HEK293 (cell line): ENCODE measurements around the gene HIP1.

Experiments used
- CTCF ChIA-PET: fragments of 350-600 bp; formaldehyde crosslinking; extraction: SDS; loops from one replicate; lab custom pipeline; 2021; ENCODE audit warnings: antibody characterized with exemption; lab: Yijun Ruan, JAX
- POLR2A ChIA-PET: fragments of 300-600 bp; formaldehyde crosslinking; extraction: SDS; loops from one replicate; lab custom pipeline; 2020; ENCODE audit warnings: antibody characterized with exemption, inconsistent platforms; lab: Yijun Ruan, JAX
- H3K27ac ChIP-seq: fragments of 200-500 bp; sonication (Bioruptor generic); 2 replicates; pipeline ENCODE4 v1.5.1; 2014; ENCODE audit warnings: low read depth, low read length, control low read depth, inconsistent platforms; ENCODE audit errors: extremely low read depth
- H3K36me3 ChIP-seq, 2 experiments: fragments of 200-500 bp in 1 of 2; sonication (Bioruptor generic) in 1 of 2; 1 replicate in 1 of 2; 2 replicates in 1 of 2; pipeline ENCODE4 v1.5.1; 2014 to 2017; ENCODE audit warnings: inconsistent platforms in 2 of 2, low read length in 2 of 2; ENCODE audit not compliant: control insufficient read depth in 2 of 2, insufficient read depth in 1 of 2
- H3K4me1 ChIP-seq: fragments of 200-500 bp; sonication (Bioruptor generic); 2 replicates; pipeline ENCODE4 v1.5.1; 2014; ENCODE audit warnings: mild to moderate bottlenecking, low read length, inconsistent platforms; ENCODE audit not compliant: control insufficient read depth, insufficient read depth
- H3K4me3 ChIP-seq: 2 replicates; pipeline ENCODE4 v1.5.1; 2011; ENCODE audit warnings: low read depth, mild to moderate bottlenecking, control low read depth, low read length, moderate library complexity
- H3K9me3 ChIP-seq: fragments of 200-500 bp; sonication (Bioruptor generic); 2 replicates; pipeline ENCODE4 v1.5.1; 2014; ENCODE audit warnings: low read depth, low read length, inconsistent platforms; ENCODE audit not compliant: control insufficient read depth, insufficient read depth
- ATF2 ChIP-seq: fragments of 450-650 bp; formaldehyde crosslinking; IDR thresholded peaks from 2 replicates; pipeline ENCODE4 v1.5.1; 2016; ENCODE audit warnings: missing biosample characterization, missing genetic modification characterization, low read depth
- BCL11B ChIP-seq: fragments of 450-650 bp; formaldehyde crosslinking; IDR thresholded peaks from 2 replicates; pipeline ENCODE4 v1.5.1; 2016; ENCODE audit warnings: low read depth, missing biosample characterization, missing genetic modification characterization
- BCL6B ChIP-seq: fragments of 450-650 bp; formaldehyde crosslinking; IDR thresholded peaks from 2 replicates; pipeline ENCODE4 v1.5.1; 2017; ENCODE audit warnings: missing biosample characterization, missing genetic modification characterization
- HOXD13 ChIP-seq: sonication (generic); formaldehyde crosslinking; IDR thresholded peaks from 2 replicates; pipeline ENCODE4 v1.8.0; 2022; ENCODE audit warnings: missing genetic modification reagents, borderline replicate concordance
- IKZF3 ChIP-seq: fragments of 450-650 bp; IDR thresholded peaks from 2 replicates; pipeline ENCODE4 v1.5.0; 2018; ENCODE audit warnings: missing biosample characterization, mild to moderate bottlenecking, missing genetic modification characterization, moderate library complexity
- INSM2 ChIP-seq: fragments of 450-650 bp; formaldehyde crosslinking; IDR thresholded peaks from 2 replicates; pipeline ENCODE4 v1.5.1; 2016; ENCODE audit warnings: missing biosample characterization, missing genetic modification characterization
- KLF8 ChIP-seq: fragments of 450-650 bp; formaldehyde crosslinking; IDR thresholded peaks from 2 replicates; pipeline ENCODE4 v1.5.1; 2016; ENCODE audit warnings: missing biosample characterization, missing genetic modification characterization
- MYNN ChIP-seq: fragments of 450-650 bp; formaldehyde crosslinking; IDR thresholded peaks from 2 replicates; pipeline ENCODE4 v1.5.1; 2016; ENCODE audit warnings: missing biosample characterization, missing genetic modification characterization, borderline replicate concordance
- RBAK ChIP-seq: fragments of 450-650 bp; formaldehyde crosslinking; IDR thresholded peaks from 2 replicates; pipeline ENCODE4 v1.5.1; 2016; ENCODE audit warnings: missing biosample characterization, missing genetic modification characterization
- SP7 ChIP-seq: fragments of 450-650 bp; formaldehyde crosslinking; IDR thresholded peaks from 2 replicates; pipeline ENCODE4 v1.5.1; 2016; ENCODE audit warnings: missing biosample characterization, missing genetic modification characterization
- TRIM28 ChIP-seq: IDR thresholded peaks from 2 replicates; pipeline ENCODE4 v1.6.1; 2011; ENCODE audit warnings: low read length, control low read depth, borderline replicate concordance
- ZBTB20 ChIP-seq: fragments of 450-650 bp; formaldehyde crosslinking; IDR thresholded peaks from 2 replicates; pipeline ENCODE4 v1.5.1; 2016; ENCODE audit warnings: missing biosample characterization, missing genetic modification characterization
- ZBTB8A ChIP-seq: fragments of 450-650 bp; formaldehyde crosslinking; IDR thresholded peaks from 2 replicates; pipeline ENCODE4 v1.5.1; 2016; ENCODE audit warnings: missing biosample characterization, missing genetic modification characterization
- ZIC2 ChIP-seq: fragments of 450-650 bp; formaldehyde crosslinking; IDR thresholded peaks from 2 replicates; pipeline ENCODE4 v1.5.1; 2016; ENCODE audit warnings: missing biosample characterization, missing genetic modification characterization
- ZNF155 ChIP-seq: fragments of 450-650 bp; formaldehyde crosslinking; IDR thresholded peaks from 2 replicates; pipeline ENCODE4 v1.5.1; 2016; ENCODE audit warnings: missing biosample characterization, missing genetic modification characterization
- ZNF19 ChIP-seq: fragments of 450-650 bp; formaldehyde crosslinking; IDR thresholded peaks from 2 replicates; pipeline ENCODE4; 2016; ENCODE audit warnings: missing biosample characterization, missing genetic modification characterization, low read depth
- ZNF2 ChIP-seq: fragments of 450-650 bp; formaldehyde crosslinking; IDR thresholded peaks from 2 replicates; pipeline ENCODE4 v1.5.1; 2016; ENCODE audit warnings: missing biosample characterization, missing genetic modification characterization
- ZNF239 ChIP-seq: fragments of 450-650 bp; formaldehyde crosslinking; IDR thresholded peaks from 2 replicates; pipeline ENCODE4 v1.5.1; 2016; ENCODE audit warnings: missing biosample characterization, missing genetic modification characterization
- ZNF302 ChIP-seq: fragments of 450-650 bp; formaldehyde crosslinking; IDR thresholded peaks from 2 replicates; pipeline ENCODE4 v1.5.1; 2016; ENCODE audit warnings: missing biosample characterization, missing genetic modification characterization, low read depth
- ZNF600 ChIP-seq: fragments of 450-650 bp; formaldehyde crosslinking; IDR thresholded peaks from 2 replicates; pipeline ENCODE4 v1.5.1; 2016; ENCODE audit warnings: missing biosample characterization, missing genetic modification characterization
- ZNF621 ChIP-seq: fragments of 450-650 bp; formaldehyde crosslinking; IDR thresholded peaks from 2 replicates; pipeline ENCODE4 v1.5.1; 2017; ENCODE audit warnings: missing biosample characterization, missing genetic modification characterization
- ZNF629 ChIP-seq: fragments of 450-650 bp; formaldehyde crosslinking; IDR thresholded peaks from 2 replicates; pipeline ENCODE4 v1.5.1; 2017; ENCODE audit warnings: missing biosample characterization, missing genetic modification characterization
- TF ChIP-seq, protein P1 (sequence below): fragments of 450-650 bp; IDR thresholded peaks from 2 replicates; pipeline ENCODE4 v1.5.1; 2018; ENCODE audit warnings: missing biosample characterization, missing genetic modification characterization
- TF ChIP-seq, protein P2 (sequence below): fragments of 450-650 bp; formaldehyde crosslinking; IDR thresholded peaks from 2 replicates; pipeline ENCODE4 v1.5.1; 2016; ENCODE audit warnings: missing biosample characterization, missing genetic modification characterization

The HIP1 gene

GRCh38 chr7:75667938-75668337 is 70.8 kb downstream of the HIP1 start:
- CTCF ChIA-PET: no interaction called here
- POLR2A ChIA-PET: interaction anchor here (0.6 kb wide), 1 partner anchor 17 kb away, joined by 6 read pairs; no protein-coding TSS in a partner anchor
- no peaks in the 10 kb centered on the region for H3K9me3 ChIP-seq

More at GRCh38 chr7:75667938-75668337, 70.8 kb downstream of the HIP1 start:
- TF ChIP-seq ZNF302 (no peak), IKZF3 (tag by site-specific recombination) (0 out of 2 replicates have a peak, but pooled peaks have one; percentile 24), ZNF19 (tag by site-specific recombination) (no peak), ZNF155 (no peak), ZNF2 (tag by site-specific recombination) (no peak), BCL11B (tag by site-specific recombination) (no peak), ZNF629 (tag by site-specific recombination) (no peak), TRIM28 (no peak), KLF8 (tag by site-specific recombination) (no peak), MYNN (tag by site-specific recombination) (no peak), ZBTB8A (tag by site-specific recombination) (no peak), ZNF621 (no peak), ZIC2 (tag by site-specific recombination) (no peak), SP7 (no peak), ZBTB20 (tag by site-specific recombination) (0 out of 2 replicates have a peak, but pooled peaks have one; percentile 23), INSM2 (tag by site-specific recombination) (no peak), ZNF600 (no peak), RBAK (no peak), BCL6B (tag by site-specific recombination) (peak; percentile 85), ZNF239 (tag by site-specific recombination) (no peak), HOXD13 (CRISPR knock-in tag) (no peak), ATF2 (tag by site-specific recombination) (no peak)
- TF ChIP-seq, protein P1, sequence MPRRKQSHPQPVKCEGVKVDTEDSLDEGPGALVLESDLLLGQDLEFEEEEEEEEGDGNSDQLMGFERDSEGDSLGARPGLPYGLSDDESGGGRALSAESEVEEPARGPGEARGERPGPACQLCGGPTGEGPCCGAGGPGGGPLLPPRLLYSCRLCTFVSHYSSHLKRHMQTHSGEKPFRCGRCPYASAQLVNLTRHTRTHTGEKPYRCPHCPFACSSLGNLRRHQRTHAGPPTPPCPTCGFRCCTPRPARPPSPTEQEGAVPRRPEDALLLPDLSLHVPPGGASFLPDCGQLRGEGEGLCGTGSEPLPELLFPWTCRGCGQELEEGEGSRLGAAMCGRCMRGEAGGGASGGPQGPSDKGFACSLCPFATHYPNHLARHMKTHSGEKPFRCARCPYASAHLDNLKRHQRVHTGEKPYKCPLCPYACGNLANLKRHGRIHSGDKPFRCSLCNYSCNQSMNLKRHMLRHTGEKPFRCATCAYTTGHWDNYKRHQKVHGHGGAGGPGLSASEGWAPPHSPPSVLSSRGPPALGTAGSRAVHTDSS (tag by site-specific recombination): no peak
- TF ChIP-seq, protein P2, sequence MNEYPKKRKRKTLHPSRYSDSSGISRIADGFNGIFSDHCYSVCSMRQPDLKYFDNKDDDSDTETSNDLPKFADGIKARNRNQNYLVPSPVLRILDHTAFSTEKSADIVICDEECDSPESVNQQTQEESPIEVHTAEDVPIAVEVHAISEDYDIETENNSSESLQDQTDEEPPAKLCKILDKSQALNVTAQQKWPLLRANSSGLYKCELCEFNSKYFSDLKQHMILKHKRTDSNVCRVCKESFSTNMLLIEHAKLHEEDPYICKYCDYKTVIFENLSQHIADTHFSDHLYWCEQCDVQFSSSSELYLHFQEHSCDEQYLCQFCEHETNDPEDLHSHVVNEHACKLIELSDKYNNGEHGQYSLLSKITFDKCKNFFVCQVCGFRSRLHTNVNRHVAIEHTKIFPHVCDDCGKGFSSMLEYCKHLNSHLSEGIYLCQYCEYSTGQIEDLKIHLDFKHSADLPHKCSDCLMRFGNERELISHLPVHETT (tag by site-specific recombination): no peak
- Histone ChIP-seq H3K4me3 (no peak overlapping the region), H3K36me3 (no peaks in the 10 kb centered on the region), H3K27ac (no peak overlapping the region), H3K4me1 (peaks cover 3% of the 10 kb centered on the region)
